Esophagus mucosa (tissue), 1 donor: ENCODE measurements around the gene KIR3DL1. TPM values are rescaled to one million over a fixed set of nuclear protein-coding genes. Genes with fewer than 3 reads are reported as not detected.

Experiments used
- total RNA-seq: library from RNA; stranded (reverse); gene quantifications from one replicate; pipeline ENCODE4 v1.2.4, GENCODE V29; 2023
- donor health status: DM: yes; HTN: yes; CAD: no.

The KIR3DL1 gene
- total RNA-seq, 1 donor from 2014 or later: not detected

Other genes with a start within 250 kb of the KIR3DL1 start
- gene LILRA2, start 242.7 kb upstream of the KIR3DL1 start, total RNA-seq: not detected
- gene LILRA1, start 222.8 kb upstream of the KIR3DL1 start, total RNA-seq: 0.16 TPM
- gene LILRB1, start 186.0 kb upstream of the KIR3DL1 start, total RNA-seq: 1.3 TPM
- gene LILRB4, start 153.5 kb upstream of the KIR3DL1 start, total RNA-seq: 0.48 TPM
- gene KIR3DL3, start 92.0 kb upstream of the KIR3DL1 start, total RNA-seq: not detected
- gene KIR2DL3, start 78.0 kb upstream of the KIR3DL1 start, total RNA-seq: not detected
- not detected for gene KIR2DL1, start 46.7 kb upstream of the KIR3DL1 start, total RNA-seq
- gene KIR2DL4, start 12.9 kb upstream of the KIR3DL1 start, total RNA-seq: not detected
- gene KIR2DS4, start 16.2 kb downstream of the KIR3DL1 start, total RNA-seq: not detected
- not detected for gene KIR3DL2, start 34.0 kb downstream of the KIR3DL1 start, total RNA-seq
- 0.16 TPM for gene FCAR, start 57.8 kb downstream of the KIR3DL1 start, total RNA-seq
- 0.44 TPM for gene NCR1, start 89.7 kb downstream of the KIR3DL1 start, total RNA-seq
- gene NLRP7, start 131.1 kb downstream of the KIR3DL1 start, total RNA-seq: not detected
- 71.6 TPM for gene NLRP2, start 149.9 kb downstream of the KIR3DL1 start, total RNA-seq
- gene GP6, start 221.8 kb downstream of the KIR3DL1 start, total RNA-seq: 0.40 TPM
- 33.7 TPM for gene RDH13, start 246.7 kb downstream of the KIR3DL1 start, total RNA-seq